Hippocampal formation (tissue), 2 donors: ENCODE results near the gene PNPLA4.

ENCODE experiments used
- DNase-seq, 2 donors: peaks; one replicate each; lab custom pipeline; 2025; lab: John Stamatoyannopoulos, UW

PNPLA4 gene

DNA sequence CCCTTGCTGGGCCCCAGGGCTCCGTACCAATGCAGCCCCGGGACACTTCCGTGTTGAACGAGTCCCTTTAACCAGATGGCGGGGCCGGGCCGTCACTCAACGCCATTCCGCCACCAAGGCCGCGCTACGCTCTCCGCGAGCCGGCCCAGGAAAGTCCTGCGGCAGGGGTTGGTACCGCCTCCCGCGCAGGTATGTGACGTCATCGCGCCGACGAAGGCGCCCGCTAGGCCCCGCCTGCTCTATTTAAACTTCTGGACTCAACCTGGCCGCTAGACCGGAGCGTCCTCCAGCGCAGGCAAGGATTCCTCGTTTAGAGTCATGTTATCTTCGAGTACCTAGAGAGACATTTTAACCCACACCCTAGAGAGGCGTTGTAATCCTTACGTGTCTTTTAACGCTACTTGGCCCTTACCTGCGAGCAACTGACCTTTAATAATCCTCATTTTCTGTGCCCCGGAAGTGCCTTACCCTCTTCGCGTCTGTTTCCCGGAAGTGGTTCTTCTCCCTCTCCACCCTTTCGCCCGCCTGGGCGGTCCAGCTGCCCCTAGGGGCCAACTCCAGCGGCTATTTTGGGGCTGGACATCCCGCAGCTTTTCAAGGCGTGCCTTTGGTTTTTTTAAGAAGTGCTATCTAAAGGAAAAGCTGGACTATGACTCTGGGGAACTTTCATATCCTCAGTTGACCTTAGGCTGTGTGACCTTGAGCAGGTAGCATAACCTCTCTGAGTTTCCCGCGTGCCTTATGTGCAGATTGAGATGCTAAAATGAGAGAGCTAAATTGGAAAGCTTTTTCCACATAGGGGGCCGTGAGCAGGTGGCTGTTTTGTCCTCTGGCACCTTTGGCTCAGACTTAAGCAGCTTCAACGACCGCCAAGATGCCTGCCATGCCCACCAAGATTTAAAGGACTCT, at the start of gene PNPLA4:
PNPLA4 (minus strand) TSS at position 155 of the 909 bp plus-strand sequence. CDS start 1,294 bp downstream, outside the sequence.
- DNase-seq: peak; percentile 10 to 32

- no peak for DNase-seq
Measured at GRCh38 chrX:7972586-7972985, 45.4 kb upstream of the PNPLA4 start.

- DNase-seq: no peak
Measured at GRCh38 chrX:7970428-7970827, 43.2 kb upstream of the PNPLA4 start.

DNA sequence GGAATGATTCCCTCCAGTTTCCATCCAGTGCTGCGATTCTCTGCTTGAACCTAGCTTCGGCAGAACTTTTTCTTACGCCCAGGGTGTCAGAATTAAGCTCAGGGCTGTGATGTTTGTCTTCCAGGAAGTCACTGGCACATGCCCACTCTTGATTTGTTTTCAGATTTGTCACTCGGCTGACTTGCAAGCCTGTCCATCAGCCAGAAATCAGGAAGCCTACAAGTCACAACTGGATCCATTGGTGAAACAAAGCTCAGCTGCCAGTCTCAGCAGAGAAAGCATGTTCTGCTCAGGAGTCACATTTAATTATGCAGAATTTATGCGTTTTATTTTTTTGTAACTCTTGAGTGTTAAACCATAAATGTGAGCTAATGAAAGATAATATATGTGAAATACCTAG, 38.2 kb upstream of the PNPLA4 start:
- no peak for DNase-seq

- no peak for DNase-seq
Measured at GRCh38 chrX:7960246-7960645, 33.0 kb upstream of the PNPLA4 start.

- DNase-seq: no peak
Measured at GRCh38 chrX:7953446-7953845, 26.2 kb upstream of the PNPLA4 start.

GRCh38 chrX:7950865-7951264, 23.7 kb upstream of the PNPLA4 start:
- DNase-seq: no peak

GRCh38 chrX:7948483-7948882, 21.3 kb upstream of the PNPLA4 start:
- DNase-seq: no peak

DNA sequence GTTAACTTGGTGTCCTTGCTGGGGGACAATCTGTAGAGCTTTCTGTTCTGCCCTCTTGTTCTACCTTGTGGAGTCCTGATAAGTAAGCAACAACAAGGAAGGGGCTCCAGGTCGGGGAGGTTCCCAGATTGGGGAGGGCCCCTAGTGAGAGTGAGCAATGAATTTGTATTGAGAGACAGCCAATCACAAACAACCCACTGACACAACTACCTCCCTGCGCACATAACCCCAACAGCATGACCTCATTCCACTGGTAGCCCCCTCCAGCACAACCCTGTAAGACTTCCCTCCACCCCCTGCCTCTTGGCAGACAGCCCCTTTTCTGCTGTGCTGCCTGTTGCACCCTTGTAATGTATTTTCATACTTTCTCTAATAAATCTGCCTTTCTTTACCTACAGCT, 19.7 kb upstream of the PNPLA4 start:
- DNase-seq: no peak

- no peak for DNase-seq
Measured at GRCh38 chrX:7943600-7944245, 16.5 kb upstream of the PNPLA4 start.

DNA sequence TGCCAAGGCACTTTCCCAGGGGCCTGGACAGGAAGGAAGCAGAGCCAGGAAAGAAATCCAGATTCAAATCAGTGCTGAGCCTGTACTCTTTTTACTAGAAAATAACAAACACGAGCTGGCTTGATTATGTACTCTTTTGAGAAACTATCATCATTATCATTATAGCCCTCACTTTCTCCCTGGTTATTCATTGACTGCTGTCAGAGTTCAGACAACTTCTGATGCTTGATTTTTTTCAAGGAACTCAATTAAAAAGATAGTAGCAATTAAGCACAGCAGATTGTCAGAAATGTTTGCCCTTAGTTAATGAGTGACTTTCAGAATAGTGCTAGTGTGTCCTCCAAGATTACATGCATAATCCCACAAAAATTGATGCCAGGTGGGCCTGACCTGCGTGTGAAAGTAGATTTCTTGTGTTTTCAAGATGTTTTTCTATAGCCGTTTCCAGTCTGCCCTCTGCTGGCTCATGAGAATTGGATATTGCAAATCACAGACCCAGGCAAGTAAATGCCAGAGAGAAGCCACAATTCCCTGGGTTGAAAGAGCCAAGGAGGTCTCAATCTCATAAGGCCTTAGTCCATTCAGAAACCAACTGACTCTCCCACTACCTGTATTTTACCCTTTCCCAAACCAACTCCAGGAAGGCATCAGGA, 14.3 kb upstream of the PNPLA4 start:
- DNase-seq: peak in 1 of 2 donors; percentile 26

- DNase-seq: no peak
Measured at GRCh38 chrX:7934026-7934425, 6.8 kb upstream of the PNPLA4 start.

DNA sequence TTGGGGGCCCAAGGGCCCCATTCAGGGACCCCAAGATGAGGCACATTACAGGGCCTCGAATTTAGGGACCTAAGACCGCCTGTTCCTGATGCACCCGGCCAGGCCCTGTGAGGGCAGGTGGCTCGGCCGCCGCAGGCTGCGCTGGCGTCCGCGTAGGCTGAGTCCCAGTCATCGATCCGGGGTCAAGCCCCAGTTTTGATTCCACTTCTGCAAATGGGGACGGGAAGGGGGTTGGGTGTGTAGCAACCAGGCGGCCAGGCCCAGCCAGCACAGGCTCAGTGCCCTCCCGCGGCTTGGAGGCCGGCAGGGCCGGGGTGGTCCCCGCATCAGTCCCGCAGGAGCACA, 327 bp downstream of the PNPLA4 start:
- no peak for DNase-seq

DNA sequence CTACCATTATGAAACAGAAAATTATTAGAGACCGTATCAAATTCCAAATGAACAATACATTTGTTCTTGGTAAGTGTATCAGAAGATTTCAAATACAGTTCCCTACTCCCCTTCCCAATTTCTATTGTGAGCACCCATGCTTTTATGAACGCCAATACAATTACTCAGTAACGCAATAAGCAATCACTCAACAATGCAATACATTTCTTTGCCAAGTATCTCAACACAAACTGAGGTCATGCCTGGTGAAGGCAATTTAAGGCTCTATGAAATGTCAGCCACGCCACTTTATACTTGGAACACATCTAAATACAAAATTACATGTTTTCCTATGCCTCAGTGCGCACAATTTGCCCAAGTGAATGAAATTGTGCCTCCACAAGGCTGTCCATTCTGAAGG, 712 bp downstream of the PNPLA4 start:
- DNase-seq: no peak

- DNase-seq: peak; percentile 15 to 52
Measured at GRCh38 chrX:7925867-7926472, 1.2 kb downstream of the PNPLA4 start.

DNA sequence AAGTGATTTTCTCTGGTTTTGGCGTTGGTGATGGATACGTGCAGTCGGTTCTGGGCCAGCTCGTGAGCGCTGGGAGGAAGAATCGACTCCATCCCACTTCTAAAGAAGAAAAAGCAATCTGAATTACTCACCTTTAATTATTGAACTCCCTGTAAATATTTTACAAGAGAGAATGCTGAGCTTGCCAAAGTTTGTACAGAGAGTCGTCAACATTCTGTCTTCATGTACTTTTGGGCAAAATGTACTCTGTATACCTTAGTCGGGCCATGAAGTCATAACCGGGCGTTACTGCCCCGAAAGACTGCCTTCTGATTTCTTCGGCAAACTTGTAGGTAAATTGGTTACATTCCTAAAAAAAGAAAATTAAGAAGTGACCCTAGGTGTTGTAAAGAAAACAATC, 5.5 kb downstream of the PNPLA4 start:
- no peak for DNase-seq

- DNase-seq: no peak
Measured at GRCh38 chrX:7908821-7909220, 18.4 kb downstream of the PNPLA4 start.

- peak in 1 of 2 donors; percentile 9 for DNase-seq
Measured at GRCh38 chrX:7904562-7904961, 22.7 kb downstream of the PNPLA4 start.

DNA sequence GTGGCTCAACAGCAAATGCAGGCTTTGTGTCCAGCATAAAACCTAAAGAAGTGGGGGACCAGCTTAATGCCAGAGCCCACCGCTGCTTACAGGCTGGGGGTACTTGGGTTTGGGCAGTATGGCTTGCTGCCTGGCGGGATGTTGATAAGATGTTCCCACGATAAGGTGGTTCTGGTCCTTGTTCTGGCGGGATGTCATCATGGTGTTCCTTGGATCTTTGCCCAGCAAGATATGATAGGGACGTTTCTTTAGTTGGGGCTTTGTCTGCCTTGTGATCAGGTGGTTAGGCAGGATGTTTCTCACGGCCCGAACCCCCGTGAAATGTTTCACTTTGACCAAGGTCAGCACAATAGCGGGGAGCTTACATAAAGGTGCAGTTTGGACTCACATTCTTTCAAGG, 35.3 kb downstream of the PNPLA4 start:
- no peak for DNase-seq

DNA sequence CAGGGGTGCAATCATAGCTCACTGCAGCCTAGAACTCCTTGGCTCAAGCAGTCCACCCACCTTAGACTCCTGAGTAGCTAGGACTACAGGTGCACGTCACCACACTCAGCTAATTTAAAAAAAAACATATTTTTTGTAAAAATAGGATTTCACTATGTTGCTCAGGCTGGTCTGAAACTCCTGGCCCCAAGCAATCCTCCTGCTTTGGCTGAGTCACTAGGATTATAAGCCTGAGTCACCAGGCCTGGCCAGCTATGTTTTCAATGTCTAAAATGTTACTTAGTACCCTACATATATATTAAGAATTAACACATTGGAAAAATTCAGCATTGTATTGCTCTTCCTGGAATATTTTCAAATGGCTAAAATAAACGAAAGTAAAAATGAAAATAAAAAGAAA, 37.5 kb downstream of the PNPLA4 start:
- no peak for DNase-seq

GRCh38 chrX:7889135-7889534, 38.1 kb downstream of the PNPLA4 start:
- DNase-seq: peak in 1 of 2 donors; percentile 15

GRCh38 chrX:7876957-7877356, 50.3 kb downstream of the PNPLA4 start:
- DNase-seq: no peak
